GM12892 (cell line): ENCODE results near the gene SH3TC2.

Source experiments
- POLR2A ChIP-seq: IDR thresholded peaks from 2 replicates; pipeline ENCODE4 v1.6.1; 2011; ENCODE audit warnings: low read depth, low read length, control low read depth
- POLR2AphosphoS5 ChIP-seq: IDR thresholded peaks from 2 replicates; pipeline ENCODE4 v1.6.1; 2011; ENCODE audit warnings: low read depth, low read length, control low read depth

DNA sequence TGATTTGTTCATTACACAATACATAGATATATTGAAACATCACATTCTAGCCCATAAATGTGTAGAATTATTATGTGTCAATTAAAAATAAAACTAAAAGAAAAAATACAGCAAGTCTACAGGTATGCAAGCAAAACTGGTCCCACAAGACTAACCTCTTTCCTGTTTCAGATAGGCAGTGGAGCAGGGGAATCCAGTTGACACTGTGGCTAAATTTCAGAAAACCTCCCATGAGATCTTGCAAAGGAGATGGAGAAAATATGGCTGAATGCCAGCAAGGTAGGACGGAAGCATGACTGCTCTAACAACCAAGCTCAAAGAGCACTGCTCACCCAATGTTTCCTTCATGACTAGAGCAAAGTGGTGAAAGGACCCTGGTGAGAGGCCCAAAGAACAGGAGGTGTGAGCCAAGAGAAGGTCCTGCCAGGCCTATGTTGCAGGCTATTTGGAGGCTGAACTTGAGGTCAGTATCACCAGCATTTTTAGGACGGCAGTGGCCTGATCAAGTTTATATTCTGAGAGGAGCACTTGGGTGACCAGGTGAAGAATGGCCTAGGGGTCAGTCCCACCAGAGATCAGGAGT lies 1.1 kb upstream of the SH3TC2 start:
- TF ChIP-seq POLR2A, result no peak
- no peak for TF ChIP-seq POLR2AphosphoS5
